Large intestine (tissue), 3 donors: Measurements from ENCODE around the gene DPP10. TPM values are rescaled to one million over a fixed set of nuclear protein-coding genes. Genes with fewer than 3 reads are reported as not detected.

Experiments
- DNase-seq, 2 donors: peaks; one replicate each; pipeline versions ENCODE4 v3.0.0 to v3.0.0-alpha.2; 2013
- H3K27ac ChIP-seq: one replicate; pipeline ENCODE4 v1.5.1; 2013; ENCODE audit warnings: low read length
- H3K27me3 ChIP-seq: 2 replicates; pipeline ENCODE4 v1.6.1; 2013; ENCODE audit warnings: low read length; ENCODE audit not compliant: control insufficient read depth, insufficient read depth
- H3K36me3 ChIP-seq: 2 replicates; pipeline ENCODE4 v1.6.1; 2013; ENCODE audit warnings: low read length; ENCODE audit not compliant: control insufficient read depth, insufficient read depth
- H3K4me1 ChIP-seq: one replicate; pipeline ENCODE4 v1.6.1; 2013; ENCODE audit warnings: low read length; ENCODE audit not compliant: control insufficient read depth, insufficient read depth
- H3K4me3 ChIP-seq: one replicate; pipeline ENCODE4 v1.5.1; 2013; ENCODE audit warnings: low read length
- H3K9me3 ChIP-seq: one replicate; pipeline ENCODE4 v1.6.1; 2013; ENCODE audit warnings: mild to moderate bottlenecking, low read depth, low read length, moderate library complexity; ENCODE audit not compliant: control insufficient read depth
- WGBS: methylation state at CpG from one replicate; pipeline ENCODE4 v1.1.5; 2013; ENCODE audit warnings: low lambda C conversion rate; ENCODE audit not compliant: insufficient coverage; 5-methylcytosine and 5-hydroxymethylcytosine counted together
- polyA plus RNA-seq: library from polyadenylated mRNA; unstranded; fragments of 120-200 nt; gene quantifications from one replicate; pipeline ENCODE4 v1.2.1, GENCODE V29; 2013

DPP10 gene
- polyA plus RNA-seq, 1 donor, result 17.3 TPM

DNA sequence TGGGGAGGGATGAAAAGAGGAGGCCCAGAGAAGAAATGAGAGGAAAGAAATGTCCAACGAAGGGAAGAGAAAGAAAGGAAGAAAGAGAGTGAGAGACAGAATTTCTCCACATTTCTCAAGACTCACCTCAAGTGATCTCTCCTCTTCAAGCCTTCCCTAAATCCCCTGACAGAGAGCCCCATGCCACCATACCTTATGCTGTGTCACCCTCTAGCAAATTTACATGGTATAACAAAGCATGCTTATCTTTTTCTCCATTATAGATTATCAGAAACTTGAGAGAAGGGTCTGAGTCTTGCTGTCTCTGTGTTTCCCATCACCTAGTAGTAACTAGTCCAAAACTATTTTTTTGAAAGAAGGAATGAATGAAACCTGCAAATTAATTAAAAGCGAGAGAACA is 1208.4 kb downstream of the DPP10 start:
- H3K36me3 ChIP-seq, result no peaks in the 10 kb centered on the region
- WGBS, result 96% methylated on average over 2 of the region's 2 CpGs
- DNase-seq, result no peak
- H3K27ac ChIP-seq, result no peak overlapping the region
- no peaks in the 10 kb centered on the region for H3K4me1 ChIP-seq
- H3K27me3 ChIP-seq, result no peaks in the 10 kb centered on the region
- no peaks in the 10 kb centered on the region for H3K9me3 ChIP-seq
- no peak overlapping the region for H3K4me3 ChIP-seq

DNA sequence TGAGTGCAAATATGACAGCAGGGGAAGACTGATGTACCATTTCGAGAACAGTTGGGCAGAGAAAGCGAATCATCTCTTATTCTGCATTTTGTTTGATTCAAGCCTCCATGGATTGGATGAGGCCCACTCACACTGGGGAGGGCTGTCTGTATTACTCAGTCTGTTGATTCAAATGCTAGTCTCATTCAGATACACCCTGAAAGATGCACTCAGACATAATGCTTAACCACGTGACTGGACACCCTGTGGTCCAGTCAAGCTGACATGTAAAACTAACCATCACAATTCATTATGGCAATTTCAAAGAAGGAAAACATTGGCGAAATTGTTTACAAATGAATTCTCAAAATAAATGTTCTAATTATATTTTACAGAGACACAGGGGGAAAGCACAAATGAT is 1210.2 kb downstream of the DPP10 start:
- Histone ChIP-seq H3K27ac (no peak overlapping the region), H3K4me3 (no peak overlapping the region), H3K27me3 (no peaks in the 10 kb centered on the region), H3K4me1 (no peaks in the 10 kb centered on the region), H3K9me3 (no peaks in the 10 kb centered on the region), H3K36me3 (no peaks in the 10 kb centered on the region)
- no peak for DNase-seq
- 83% methylated on average over 1 of the region's 4 CpGs for WGBS

DNA sequence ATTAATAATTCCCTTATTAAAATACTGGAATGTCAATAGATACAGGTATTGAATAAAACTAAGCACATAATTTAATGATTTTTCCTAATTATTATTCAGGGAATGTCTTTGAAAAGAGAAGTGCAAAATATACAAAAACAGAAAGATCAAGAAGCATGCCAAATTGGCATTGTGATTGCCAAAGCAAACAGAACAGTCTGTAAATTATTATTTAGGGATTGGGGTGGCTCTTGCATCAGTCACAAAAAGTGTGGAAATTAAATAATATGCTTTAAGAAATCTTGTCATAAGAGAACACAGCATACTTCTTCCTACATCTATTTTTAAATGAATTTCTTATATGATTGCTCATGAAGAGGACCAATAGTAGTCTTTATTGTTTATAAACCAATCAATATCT is 1211.9 kb downstream of the DPP10 start:
- Histone ChIP-seq H3K4me1 (no peaks in the 10 kb centered on the region), H3K27me3 (no peaks in the 10 kb centered on the region)

DNA sequence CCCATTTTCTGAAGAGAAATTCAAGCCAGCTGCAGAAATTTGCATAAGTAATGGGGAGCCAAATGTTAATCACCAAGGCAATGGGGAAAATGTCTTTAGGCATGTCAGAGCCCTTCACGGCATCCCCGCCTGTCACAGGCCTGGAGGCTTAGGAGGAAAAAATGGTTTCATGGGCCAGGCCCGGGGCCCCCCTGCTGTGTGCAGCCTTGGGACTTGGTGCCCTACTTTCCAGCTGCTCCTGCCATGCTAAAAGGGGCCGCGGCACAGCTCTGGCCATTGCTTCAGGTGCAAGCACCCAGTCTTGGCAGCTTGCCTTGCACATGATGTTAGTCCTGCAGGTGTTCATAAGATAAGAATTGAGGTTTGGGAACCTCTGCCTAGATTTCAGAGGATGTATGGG is 1235.7 kb downstream of the DPP10 start:
- Histone ChIP-seq H3K9me3 (peaks cover 3% of the 10 kb centered on the region), H3K27ac (no peak overlapping the region), H3K36me3 (no peaks in the 10 kb centered on the region), H3K4me3 (no peak overlapping the region), H3K4me1 (no peaks in the 10 kb centered on the region), H3K27me3 (no peaks in the 10 kb centered on the region)
- no peak for DNase-seq
- no CpG with 5 or more reads among the region's 5 CpGs for WGBS

More for the DNA sequence above, 1211.9 kb downstream of the DPP10 start:
- Histone ChIP-seq H3K36me3 (no peaks in the 10 kb centered on the region), H3K9me3 (no peaks in the 10 kb centered on the region), H3K4me3 (no peak overlapping the region), H3K27ac (no peak overlapping the region)
- DNase-seq, result no peak

DNA sequence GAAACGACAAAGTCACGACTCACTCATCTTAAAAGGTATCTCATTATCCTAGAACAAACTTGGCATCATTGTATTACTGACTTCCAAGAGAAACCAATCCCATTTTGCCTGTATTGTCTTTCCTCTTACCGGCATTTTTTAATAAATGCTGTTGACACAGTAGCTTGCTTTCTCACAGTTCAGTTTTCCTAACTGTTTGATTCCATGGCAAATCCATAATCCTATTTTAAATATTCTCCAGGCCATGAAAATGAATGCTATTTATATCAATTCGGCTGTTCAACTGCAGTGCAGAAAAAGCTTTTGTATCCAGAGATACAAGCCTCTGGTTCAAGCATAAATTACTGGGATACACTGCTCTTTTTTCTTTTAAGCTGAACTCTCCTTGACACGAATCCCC is 1241.9 kb downstream of the DPP10 start:
- Histone ChIP-seq H3K4me1 (no peaks in the 10 kb centered on the region), H3K27ac (no peak overlapping the region), H3K9me3 (no peaks in the 10 kb centered on the region), H3K4me3 (no peak overlapping the region), H3K36me3 (no peaks in the 10 kb centered on the region), H3K27me3 (no peaks in the 10 kb centered on the region)
- no peak for DNase-seq
- whole genome bisulfite sequencing, result 67% methylated on average over 1 of the region's 5 CpGs

DNA sequence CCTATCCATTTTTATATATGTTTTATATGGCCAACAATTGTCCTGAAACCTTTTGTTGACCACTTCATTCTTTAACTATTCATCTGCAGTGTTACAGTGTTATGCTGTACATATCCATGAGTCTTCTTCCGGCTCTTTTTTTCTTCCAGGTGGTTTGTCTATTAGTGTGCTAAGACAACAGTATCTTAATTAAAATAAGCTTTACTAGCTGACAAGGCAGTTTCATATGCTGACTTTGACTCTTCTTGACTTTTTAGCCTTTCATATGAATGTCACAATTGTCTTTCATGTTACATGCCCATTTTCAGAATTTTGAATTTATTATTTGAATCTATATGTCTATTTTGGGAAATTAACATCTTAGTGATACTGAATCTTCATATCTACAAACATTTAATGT is 1249.0 kb downstream of the DPP10 start:
- H3K4me1 ChIP-seq, result no peaks in the 10 kb centered on the region
- H3K36me3 ChIP-seq, result no peaks in the 10 kb centered on the region
- H3K27ac ChIP-seq, result no peak overlapping the region
- no CpG with 5 or more reads among the region's 1 CpG for WGBS
- H3K4me3 ChIP-seq, result no peak overlapping the region
- no peaks in the 10 kb centered on the region for H3K27me3 ChIP-seq
- no peaks in the 10 kb centered on the region for H3K9me3 ChIP-seq
- DNase-seq, result no peak

DNA sequence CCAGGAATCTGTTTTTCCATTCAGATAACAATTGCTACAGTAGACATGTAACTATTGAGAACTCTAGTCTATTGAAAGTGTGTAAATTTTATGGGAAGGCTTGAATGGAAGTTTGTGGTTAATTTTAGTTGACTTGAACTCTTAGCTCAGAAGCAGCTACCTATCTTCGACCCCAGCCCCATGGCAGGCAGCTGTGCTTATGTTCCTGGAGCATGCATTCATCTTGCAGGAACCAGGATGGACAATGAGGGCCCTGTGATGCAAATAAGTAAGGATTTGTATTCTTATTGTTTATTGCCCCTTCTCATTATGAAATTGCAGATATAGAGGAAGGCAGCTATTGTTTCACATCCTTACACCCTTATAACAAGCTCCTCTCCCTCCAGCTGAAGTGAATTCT is 1252.2 kb downstream of the DPP10 start:
- no peak overlapping the region for H3K27ac ChIP-seq
- no peaks in the 10 kb centered on the region for H3K27me3 ChIP-seq
- H3K4me3 ChIP-seq, result no peak overlapping the region
- DNase-seq, result no peak
- H3K36me3 ChIP-seq, result no peaks in the 10 kb centered on the region
- no peaks in the 10 kb centered on the region for H3K4me1 ChIP-seq
- H3K9me3 ChIP-seq, result no peaks in the 10 kb centered on the region
- WGBS, result no CpG with 5 or more reads among the region's 1 CpG

DNA sequence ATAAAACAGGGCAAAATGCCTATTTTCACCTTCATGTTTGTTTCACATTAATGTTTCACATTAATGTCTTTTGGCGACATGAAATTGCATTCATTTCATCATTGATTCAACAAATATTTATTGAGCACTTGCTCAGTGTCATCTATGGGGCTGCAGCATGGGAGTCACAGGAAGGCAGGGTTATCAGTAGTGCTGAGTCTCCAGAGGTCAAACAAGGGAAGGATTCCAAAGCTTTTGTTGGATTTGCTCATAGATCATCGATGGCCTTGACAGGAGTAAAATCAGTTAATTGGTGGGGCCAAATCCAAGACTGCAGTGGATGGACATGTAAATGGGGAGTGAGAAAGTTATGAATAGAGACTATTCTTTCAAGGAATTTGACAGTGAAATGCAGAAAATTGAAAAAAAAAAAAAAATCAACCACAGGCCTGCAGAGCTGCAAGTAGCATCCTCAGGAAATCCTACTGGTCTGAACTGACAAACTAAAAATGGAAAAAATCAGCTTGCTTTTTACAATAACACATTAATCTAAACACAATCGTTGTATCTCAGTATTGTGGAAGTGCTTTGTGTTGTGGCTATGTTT is 1290.8 kb downstream of the DPP10 start:
- no peak for DNase-seq
- Histone ChIP-seq H3K4me1 (no peaks in the 10 kb centered on the region), H3K27me3 (no peaks in the 10 kb centered on the region), H3K27ac (no peak overlapping the region), H3K4me3 (no peak overlapping the region), H3K9me3 (no peaks in the 10 kb centered on the region), H3K36me3 (no peaks in the 10 kb centered on the region)
- 40% methylated on average over 1 of the region's 3 CpGs for WGBS

DNA sequence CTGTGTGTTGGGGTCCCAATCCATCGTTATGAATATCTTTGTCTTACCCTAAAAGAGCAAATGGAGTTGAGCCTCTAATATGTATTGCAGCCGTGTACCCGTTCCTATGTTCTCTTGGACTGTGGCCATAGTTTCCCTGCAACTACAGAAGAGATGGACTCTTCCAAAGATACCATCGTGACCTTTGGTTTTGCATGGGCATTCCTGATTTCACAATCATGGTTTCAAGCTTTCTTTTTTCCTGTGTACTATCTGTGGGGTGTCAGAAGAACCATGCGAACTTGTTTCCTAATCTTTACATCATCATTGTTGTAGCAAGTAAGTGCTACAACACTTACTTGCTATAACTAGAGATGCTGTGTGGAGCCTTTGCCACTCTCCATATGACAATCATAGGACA is 1295.7 kb downstream of the DPP10 start:
- no peaks in the 10 kb centered on the region for H3K4me1 ChIP-seq
- WGBS, result 100% methylated on average over 1 of the region's 5 CpGs
- peak; percentile 30 to 56 for DNase-seq
- H3K27ac ChIP-seq, result no peak overlapping the region
- H3K4me3 ChIP-seq, result no peak overlapping the region
- H3K27me3 ChIP-seq, result no peaks in the 10 kb centered on the region
- H3K9me3 ChIP-seq, result no peaks in the 10 kb centered on the region
- H3K36me3 ChIP-seq, result no peaks in the 10 kb centered on the region

DNA sequence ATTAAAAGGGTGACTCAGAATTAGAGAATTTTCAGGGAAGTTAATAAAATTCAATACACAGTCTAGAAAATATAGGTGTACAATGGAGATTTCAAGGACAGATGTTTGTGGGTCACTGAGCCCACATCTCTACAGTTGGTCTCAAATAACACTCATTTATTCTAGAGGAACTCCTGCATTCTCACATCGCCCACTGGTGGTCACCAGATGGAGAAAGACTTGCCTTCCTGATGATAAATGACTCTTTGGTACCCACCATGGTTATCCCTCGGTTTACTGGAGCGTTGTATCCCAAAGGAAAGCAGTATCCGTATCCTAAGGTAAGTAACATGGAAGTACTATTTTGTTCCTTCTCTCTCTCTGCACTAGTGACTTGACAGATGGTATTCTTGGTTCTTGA is 1297.1 kb downstream of the DPP10 start:
- no CpG with 5 or more reads among the region's 4 CpGs for WGBS
- no peaks in the 10 kb centered on the region for H3K36me3 ChIP-seq

DNA sequence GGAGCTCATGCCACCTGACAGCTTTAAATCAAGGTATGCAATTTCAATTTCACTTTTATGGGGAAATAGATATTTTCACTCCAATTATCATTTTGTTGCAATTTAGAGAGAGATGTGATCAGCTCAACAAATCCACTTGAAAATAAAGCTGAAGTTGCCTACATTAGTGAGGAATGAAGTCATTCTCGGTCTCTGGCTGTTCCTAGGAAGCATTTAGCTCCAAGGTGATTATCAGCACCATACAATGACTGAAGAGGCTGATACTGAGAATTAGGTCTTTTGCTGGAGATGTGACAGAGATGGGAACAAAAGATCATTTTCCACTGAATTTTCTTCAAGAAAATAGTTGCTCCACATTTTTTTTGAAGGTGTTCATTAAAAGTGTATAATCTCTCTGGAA is 1303.7 kb downstream of the DPP10 start:
- no peaks in the 10 kb centered on the region for H3K4me1 ChIP-seq

More for the DNA sequence above, 1297.1 kb downstream of the DPP10 start:
- no peak overlapping the region for H3K4me3 ChIP-seq
- H3K9me3 ChIP-seq, result no peaks in the 10 kb centered on the region
- no peaks in the 10 kb centered on the region for H3K4me1 ChIP-seq
- no peak overlapping the region for H3K27ac ChIP-seq
- DNase-seq, result no peak
- H3K27me3 ChIP-seq, result no peaks in the 10 kb centered on the region

More for the DNA sequence above, 1303.7 kb downstream of the DPP10 start:
- Histone ChIP-seq H3K4me3 (no peak overlapping the region), H3K27me3 (no peaks in the 10 kb centered on the region), H3K36me3 (peaks cover 2% of the 10 kb centered on the region), H3K9me3 (no peaks in the 10 kb centered on the region), H3K27ac (no peak overlapping the region)
- no peak for DNase-seq
- WGBS, result no CpG with 5 or more reads among the region's 1 CpG
